NCI-H526 (cell line): ENCODE data around the gene DNASE1L2.
"Not testable (repeated sequence)": the region's sequence is repeated elsewhere in the genome, so short reads cannot be mapped to it uniquely, and the experiment has no call there.

ENCODE experiments used
- DNase-seq, 2 experiments: peaks; one replicate each; lab custom pipeline; 2025; lab: John Stamatoyannopoulos, UW

Gene DNASE1L2

DNA sequence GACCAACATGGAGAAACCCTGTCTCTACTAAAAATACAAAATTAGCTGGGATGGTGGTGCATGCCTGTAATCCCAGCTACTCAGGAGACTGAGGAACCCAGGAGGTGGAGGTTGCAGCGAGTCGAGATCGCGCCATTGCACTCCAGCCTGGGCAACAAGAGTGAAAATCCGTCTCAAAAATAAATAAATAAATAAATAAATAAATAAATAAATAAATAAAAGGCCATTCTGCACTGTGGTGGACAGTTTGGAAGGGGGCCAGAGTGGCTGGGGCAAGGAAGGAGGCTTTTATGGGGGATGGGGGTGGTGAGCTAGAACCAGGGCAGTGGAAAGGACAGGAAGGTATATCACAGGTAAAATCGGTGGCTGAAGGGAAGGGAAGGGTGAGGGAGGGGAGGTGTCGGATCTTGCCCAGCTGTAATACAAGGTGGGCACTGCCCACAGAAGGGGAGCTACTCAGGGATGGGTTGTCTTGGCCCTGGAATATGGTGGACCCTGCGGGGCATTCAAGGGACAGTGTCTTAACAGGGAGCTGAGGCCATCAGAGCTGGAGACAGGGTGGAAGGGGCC, 33.0 kb upstream of the DNASE1L2 start:
- not testable (repeated sequence) for DNase-seq

DNA sequence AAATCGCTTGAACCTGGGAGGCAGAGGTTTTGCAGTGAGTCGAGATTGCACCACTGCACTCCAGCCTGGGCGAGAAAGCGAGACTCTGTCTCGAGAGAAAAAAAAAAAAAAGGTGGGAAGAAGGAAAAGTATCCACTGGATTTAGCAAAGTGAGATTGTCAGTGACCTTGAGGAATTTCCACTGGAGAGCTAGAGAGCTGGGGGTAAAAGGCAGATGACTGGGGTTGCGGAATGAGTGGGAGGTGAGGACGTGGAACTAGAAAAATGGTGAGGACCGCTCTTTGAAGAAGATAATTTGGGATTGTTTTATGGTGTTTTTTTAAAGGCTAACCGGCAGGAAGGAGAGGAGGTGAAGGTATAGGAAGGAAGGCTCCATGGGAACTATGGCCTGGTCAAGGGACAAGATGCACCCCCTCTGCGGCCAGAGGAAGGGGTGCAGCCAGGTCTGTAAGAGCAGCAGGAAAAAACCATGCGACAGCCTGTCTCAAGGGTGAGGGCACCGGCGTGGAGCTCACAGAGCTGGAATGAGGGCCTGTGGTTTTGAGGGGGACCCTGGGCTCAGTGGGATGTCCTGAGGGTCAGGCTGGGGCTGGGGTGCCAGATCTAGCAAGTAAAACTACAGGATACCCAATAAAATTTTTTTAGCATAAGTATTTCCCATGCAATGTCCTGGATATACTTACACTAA, 31.7 kb upstream of the DNASE1L2 start:
- DNase-seq: no peak

DNA sequence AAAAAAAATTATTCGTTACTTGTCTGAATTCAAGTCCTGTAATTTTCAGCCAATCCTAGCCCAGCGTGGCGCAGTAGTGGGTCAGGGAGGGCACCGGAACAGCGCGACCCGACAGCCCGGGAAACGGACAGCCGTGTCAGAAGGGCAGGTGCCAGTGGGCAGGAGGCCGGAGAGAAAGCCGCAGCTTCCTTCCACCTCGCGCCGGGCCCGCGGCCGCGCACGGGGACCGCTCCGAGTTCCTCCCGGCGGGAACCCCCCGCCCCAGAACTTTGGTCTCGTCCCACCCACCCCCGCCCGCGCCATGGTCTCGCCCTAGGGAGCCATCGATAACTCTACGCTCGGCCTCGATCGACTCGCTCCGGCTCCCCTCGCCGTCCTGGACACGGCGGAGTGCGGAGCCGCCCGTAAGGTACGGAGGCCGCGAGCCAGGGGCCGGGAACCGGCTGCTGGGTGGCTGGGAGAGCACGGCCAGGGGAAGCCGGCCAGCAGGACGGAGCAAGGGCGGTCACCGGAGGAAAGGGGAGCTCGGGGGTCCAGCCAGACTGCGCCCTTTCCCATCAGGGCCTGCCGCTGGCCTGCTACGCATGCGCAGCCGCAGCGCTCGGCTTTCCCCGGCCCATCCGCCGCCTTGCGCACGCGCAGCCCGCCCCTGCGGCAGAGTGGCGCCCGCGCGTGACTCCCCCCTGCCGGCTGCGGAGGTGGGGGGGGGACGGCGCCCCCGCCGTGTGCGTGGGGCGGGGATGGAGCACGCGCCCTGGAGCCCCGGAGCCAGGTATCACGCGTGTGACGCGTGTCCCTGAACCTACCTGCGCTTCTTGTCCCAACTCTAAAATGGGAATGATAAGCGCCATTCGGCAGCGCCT, 30.9 kb upstream of the DNASE1L2 start, which contains the start of gene MLST8:
TSS of gene MLST8 (plus strand) at position 351 of the 863 bp plus-strand sequence. CDS start 632 bp downstream, outside the sequence.
- DNase-seq: peak; percentile 38 to 84

DNA sequence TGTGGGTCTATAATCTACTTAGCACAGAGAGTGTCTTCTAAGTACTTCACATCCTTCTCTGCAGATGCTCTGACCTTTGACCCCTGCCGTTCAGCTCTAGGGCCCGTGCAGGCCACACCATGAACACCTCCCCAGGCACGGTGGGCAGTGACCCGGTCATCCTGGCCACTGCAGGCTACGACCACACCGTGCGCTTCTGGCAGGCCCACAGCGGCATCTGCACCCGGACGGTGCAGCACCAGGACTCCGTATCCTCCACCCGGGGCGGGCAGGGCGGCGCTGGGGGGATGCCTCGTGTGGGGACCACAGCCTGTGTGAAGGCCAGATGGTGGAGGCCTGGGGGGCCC, 30.3 kb upstream of the DNASE1L2 start:
- no peak for DNase-seq

DNA sequence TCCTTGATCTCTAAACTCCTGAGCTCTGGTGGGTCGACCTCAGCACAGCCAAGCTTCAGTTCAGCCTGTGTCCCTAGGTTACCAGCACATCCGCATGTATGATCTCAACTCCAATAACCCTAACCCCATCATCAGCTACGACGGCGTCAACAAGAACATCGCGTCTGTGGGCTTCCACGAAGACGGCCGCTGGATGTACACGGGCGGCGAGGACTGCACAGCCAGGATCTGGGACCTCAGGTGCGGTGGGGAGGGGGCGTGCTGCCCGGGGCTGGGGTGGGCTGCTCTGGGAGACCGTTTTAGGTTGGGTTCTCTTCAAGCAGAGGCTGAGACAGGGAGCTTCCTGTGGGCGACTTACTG, 29.8 kb upstream of the DNASE1L2 start:
- DNase-seq: no peak

DNA sequence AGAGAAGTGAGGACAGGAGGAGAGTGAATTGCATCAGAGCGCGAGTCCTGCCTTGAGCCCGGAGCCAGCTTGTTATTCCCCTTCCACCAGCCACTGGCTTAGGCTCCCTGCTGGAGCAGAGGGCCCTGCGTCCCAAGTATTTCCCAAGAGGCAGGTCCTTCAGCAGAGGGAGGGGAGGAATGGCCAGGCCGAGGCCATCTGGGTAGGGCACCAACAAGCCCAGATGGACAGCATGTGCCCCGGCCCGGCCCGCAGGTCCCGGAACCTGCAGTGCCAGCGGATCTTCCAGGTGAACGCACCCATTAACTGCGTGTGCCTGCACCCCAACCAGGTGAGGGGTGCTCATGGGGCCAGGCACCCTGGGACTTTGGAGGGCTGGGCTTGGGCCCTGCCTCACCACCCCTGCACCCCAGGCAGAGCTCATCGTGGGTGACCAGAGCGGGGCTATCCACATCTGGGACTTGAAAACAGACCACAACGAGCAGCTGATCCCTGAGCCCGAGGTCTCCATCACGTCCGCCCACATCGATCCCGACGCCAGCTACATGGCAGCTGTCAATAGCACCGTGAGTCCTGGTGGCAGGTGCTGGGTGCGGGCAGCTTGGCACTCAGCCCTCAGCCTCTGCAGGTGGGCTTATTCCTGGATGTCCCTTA, 29.3 kb upstream of the DNASE1L2 start:
- no peak for DNase-seq

DNA sequence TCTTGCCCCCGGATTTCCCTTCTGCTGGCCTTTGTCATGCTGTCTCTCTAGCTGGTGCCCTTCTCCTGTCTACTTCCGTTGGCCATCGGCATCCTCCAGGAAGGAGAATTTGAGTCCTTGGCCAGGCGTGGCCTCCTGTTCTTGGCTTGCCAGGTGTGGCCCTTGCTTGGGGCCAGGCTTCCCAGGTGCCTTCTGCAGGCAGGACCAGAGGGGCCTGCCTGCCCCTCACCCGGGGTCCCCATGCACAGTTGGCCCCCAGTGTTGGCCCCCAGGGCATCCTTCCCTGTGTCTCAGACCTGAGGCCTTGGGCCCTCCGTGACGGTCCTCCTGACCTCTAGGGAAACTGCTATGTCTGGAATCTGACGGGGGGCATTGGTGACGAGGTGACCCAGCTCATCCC, 28.4 kb upstream of the DNASE1L2 start:
- no peak for DNase-seq

DNA sequence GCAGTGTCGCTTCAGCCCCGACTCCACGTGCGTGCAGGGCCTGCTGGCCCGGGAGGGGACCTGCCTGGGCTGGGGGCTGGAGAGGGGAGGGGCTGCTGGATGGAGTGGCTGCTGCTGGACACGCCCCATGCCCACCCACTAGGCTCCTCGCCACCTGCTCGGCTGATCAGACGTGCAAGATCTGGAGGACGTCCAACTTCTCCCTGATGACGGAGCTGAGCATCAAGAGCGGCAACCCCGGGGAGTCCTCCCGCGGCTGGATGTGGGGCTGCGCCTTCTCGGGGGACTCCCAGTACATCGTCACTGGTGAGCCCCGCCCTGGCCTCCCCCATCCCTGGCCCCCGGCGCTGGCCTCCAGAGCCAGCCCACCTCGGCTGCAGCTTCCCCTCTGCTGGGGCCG, 27.9 kb upstream of the DNASE1L2 start:
- DNase-seq: no peak

DNA sequence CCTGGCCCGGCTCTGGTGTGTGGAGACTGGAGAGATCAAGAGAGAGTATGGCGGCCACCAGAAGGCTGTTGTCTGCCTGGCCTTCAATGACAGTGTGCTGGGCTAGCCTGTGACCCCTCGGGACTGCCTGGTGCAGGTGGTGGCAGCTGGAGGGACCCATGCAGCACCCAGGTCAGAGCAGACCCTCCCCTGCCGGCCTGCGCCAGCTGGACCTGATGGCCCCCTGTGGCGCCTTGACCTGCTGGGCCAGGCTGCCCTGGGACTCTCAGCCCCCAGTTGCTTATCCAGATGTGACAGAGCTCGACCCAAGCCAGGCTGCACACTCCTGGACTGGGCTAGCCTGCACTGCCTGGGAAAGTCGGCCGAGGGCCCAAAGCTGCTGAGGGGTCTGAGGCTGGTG, 27.5 kb upstream of the DNASE1L2 start:
- no peak for DNase-seq

DNA sequence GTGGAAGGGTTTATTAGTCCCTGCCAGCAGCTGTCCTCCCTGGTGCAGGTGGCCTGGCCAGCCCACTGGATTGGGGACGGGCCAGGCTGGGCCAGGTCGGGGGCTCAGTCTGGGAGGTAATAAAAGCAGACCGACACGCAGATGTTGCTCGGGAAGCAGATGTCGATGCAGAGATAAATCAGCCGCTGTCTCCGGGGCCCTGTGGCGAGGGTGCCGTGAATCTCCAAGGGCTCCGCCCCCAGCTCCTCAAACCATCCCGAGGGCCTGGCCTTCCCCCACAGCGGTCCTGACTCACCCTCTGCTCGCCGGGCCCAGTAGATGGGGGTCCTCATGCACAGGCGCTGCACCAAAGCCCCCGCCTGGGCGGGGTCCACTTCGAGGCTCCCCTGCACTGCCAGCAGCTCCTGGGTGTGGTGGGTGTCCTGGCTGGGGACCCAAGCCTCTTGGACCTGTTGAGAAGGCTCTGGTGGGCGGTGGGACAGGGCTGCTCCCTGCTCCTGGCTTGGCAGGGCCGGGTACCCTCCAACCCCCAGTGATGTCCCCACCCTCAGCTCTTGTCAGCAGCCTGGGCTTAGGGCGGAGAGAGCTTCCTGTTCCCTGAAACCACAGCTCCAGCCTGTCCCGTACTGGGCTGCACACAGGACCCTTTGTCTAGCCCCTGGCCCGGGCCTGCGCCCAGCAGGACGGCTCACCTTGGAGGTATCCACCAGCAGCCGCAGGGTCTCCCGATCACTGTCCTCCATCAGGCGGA, 26.8 kb upstream of the DNASE1L2 start:
- no peak for DNase-seq

DNA sequence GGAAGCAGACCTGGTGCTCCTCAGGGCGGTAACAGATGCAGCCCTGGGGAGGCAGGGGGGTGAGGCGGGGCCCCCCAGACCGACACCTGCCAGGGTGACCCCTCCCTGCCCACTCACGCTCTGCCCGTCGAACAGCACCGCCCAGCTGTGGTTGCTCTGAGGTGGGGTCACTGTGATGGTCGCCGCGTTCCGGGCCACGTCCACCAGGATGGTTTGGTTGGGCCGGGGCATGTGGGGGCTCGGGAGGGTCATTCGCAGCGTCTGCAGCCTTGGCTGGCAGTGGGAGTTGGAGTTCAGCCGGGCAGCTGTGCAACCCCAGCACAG, 26.3 kb upstream of the DNASE1L2 start:
- no peak for DNase-seq

DNA sequence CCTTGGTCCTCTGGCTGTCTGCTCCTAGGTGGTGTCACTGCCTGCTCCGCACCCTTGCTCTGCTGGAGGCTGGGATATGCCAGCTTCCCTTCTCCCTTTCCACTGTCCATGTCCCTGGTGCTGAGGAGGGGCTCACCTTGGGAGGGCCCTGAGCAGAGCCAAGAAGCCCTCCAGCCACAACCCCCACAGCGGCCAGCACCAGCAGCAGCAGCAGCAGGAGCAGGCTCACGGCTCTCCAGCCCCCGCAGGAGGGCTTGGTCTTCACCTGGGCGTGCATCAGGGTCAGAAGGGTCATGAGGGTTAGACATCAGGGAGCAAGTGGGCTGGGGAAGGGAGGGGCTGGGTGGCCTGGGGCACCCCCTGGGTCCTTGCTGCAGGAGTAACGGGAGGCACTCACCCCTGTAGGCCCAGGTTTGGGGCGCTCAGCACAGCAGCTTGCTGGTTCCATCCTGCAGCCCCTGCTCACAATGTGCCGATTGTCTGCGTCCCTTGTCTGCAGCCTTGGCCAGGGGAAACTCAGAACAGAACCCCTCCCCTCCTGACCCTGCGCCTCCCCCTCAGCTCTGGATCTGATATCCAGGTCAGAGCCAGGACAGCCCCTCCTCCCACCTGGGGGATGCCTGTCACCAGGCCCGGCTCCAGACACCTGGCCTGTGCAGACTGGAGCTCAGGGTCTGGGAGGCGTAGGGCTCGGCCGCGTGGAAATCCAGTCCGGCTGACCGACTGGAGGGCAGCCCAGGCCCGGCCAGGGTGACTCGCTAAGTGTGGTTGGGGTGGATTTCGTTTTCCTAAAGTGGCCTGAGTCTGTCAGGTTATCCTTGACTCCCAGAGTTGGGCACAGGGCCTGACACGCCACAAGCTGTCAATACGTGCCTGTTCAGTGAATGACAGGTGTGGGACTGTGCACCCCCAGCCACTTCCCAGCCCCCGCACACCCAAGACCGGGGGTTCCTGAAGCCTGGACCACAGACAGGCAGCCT, 25.6 kb upstream of the DNASE1L2 start, which contains the start of gene BRICD5:
TSS of gene BRICD5 (minus strand) at position 478 of the 980 bp plus-strand sequence. CDS start at position 448, 30 bp downstream.
- DNase-seq: no peak

DNA sequence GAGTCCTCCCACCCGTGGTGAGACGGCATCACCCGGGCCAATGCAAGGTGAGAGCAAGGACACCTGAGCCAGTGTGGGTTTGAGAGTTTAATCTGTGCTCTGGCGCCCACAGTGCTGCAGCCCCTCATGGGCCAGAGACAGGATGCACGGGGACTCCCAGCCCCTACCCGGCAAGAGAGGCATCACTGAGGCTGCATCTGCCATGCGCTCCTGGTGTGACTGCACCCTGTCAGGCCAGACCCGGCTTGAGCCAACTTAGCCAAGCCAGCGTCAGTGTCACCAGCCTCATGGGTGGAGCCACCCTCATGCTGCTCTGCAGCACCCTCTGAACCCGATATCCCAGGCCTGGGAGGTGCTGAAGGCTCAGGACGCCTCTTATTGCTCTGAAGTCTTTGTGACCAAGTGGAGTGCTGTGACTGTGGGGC, 24.3 kb upstream of the DNASE1L2 start:
- no peak for DNase-seq

DNA sequence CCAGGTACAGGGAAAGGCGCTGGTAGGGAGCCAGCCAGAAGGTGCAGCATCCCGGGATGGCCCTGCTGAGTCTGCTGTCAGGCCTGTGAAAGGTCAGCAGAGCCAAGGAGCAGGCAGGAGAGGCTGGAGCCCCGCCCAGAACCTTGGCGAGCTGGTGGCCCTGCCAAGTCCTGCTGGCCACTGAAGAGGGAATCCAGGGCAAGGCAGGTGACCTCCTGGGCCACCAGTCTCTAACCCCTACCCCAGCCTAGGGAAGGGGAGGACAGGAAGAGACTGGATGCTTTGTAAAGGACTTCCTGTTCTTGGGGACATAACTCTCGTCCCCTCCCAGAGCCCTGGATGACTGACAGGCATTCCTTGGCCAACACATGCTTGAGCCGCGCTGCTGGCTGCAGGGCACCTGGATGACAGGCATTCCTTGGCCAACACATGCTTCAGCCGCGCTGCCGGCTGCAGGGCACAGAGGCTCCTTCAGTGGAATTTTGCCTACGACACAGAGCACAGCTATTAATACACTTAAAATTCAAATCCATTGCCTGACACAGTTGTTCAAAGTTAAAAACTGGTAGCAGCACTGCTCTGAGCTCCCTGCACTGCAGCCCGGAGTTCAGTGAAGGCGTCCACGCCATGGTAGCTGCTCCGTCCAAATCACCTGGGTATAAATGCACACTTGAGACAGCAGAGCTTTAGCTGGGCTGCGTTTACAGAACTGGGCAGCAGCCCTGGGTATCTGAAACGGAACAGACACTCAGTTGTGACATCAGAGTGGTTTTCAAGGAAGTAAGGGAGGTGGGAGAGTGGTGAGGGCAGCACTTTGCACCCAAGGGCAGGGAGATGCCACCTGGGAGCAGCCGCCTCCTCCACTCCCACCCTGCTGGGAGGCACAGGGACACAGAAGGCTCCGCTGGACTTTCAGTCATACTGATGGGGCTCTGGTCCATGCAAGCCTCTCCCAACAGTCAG, 23.6 kb upstream of the DNASE1L2 start:
- DNase-seq: no peak

DNA sequence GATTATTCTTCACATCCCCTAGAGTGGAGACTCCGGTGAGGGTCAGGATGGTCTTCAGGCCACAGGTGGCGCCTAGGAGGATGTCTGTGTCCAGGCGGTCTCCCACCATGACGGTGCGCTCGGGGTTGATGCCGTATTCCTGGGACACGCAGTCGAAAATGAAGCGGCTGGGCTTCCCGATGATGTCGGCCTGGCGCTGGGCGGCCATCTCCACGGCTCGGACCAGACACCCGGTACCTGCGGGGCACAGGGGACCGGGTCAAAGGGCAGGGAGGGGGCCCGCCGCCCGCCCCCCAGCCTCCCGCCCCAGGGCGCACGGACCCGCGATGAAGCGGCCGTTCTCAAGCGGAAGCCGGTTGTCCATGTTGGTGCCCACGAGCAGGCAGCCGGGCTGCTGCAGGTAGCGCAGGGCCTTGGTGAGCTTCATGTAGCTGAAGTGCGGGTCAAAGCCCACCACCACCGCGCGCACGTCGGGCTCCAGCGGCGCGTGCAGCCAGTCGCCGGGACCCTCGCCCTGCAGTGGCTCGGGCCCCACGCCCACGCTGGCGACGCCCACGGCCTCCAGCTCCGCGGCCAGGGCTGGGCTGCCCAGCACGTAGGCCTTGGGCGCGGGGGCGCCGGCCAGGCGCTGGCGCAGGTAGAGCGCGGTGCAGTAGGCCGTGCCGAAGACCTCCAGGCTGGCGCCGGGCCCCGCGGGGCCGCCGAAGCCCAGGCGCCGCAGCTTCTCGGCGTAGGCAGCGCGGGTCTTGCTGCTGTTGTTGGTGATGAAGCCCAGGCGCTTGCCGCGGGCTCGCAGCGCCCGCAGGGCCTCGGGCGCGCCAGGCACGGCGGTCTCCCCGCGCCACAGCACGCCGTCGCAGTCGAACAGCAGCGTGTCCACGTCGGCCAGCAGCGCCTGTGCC, 22.2 kb upstream of the DNASE1L2 start:
- no peak for DNase-seq

DNA sequence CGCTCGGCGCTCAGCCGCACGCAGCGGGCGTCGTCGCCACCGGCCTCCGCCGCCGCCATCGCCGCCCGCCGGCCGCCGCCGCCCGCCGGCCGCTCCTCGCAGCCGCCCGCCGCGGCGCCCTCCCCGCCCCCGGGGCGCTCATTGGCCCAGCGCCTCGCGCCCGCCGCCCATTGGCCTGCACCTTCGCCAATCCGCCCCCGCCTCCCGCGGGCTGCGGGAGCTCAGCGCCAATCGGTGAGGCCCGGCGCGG, 21.6 kb upstream of the DNASE1L2 start, which contains the start of gene PGP:
TSS of gene PGP (minus strand) at position 122 of the 250 bp plus-strand sequence. CDS start at position 59, 63 bp downstream.
- DNase-seq: no peak

DNA sequence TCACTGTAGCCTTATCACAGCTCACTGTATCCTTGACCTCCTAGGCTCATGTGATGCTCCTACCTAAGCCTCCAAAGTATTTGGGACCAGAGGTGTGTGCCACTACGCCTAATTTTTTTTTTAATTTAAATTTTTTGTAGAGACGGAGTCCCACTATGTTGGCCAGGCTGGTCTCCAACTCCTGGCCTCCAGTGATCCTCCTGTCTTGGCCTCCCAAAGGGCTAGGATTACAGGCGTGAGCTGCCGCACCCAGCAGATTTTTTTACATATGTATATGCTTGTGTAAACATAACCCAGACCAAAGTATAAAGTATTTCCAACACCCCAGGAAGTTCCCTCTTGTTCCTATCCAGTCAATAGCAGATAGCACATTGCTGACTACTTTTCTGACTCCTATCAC, 19.9 kb upstream of the DNASE1L2 start:
- no peak for DNase-seq

DNA sequence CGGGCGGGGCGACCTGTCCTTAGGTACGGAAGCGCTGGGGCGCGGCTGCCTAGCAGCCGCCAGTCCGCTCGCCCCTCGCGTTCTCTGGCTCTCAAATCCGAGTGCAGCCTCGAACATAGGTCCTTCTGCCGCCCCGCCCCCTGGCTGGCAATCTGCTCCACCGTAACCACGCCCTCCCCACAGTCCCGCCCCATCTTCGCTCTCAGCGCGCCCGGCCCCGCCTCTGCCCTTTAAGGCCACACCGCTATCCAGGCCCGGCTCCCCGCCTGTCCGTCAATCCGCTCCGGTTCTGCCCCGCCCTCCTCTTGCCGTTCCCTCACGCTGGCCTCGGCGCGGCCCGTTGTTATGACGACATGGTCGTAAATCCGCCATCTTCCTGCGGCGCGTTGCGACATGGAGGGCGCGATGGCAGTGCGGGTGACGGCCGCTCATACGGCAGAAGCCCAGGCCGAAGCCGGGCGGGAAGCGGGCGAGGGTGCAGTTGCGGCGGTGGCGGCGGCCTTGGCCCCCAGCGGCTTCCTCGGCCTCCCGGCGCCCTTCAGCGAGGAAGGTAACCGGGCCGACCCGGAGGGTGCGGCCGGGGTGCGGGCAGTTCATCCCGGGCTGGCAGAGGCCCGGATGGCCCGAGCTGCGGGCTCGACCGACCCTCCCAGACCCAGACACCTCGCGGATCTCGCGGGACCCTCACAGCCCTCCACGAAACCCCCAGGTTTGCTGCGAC, 12.9 kb upstream of the DNASE1L2 start, which contains the start of gene E4F1:
TSS of gene E4F1 (plus strand) at position 371 of the 721 bp plus-strand sequence. CDS start at position 394, 23 bp downstream.
- peak; percentile 94 to 99 for DNase-seq
